ENCODE measurements around the gene NUDT8.
A peak's percentile ranks its signal among the peaks of the same experiment; 100 is the strongest.
"Not testable (repeated sequence)": the region's sequence is repeated elsewhere in the genome, so short reads cannot be mapped to it uniquely, and the experiment has no call there.

Gene NUDT8

DNA sequence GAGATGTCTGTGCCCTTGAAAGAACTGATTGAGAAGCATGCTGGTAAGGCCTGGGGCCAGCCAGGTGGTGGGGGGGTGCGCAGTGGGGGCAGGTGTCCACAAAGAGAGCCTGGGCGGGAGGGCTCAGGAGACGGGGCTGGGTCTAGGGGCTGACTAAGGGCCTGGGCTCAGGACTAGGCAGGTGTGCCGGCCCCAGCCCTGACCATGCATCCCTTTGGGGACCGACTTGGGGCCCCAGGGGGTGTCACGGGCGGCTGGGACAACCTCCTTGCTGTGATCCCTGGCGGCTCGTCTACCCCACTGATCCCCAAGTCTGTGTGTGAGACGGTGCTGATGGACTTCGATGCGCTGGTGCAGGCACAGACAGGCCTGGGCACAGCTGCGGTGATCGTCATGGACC is 18.6 kb downstream of the NUDT8 start:
- DNase-seq: no peak

DNA sequence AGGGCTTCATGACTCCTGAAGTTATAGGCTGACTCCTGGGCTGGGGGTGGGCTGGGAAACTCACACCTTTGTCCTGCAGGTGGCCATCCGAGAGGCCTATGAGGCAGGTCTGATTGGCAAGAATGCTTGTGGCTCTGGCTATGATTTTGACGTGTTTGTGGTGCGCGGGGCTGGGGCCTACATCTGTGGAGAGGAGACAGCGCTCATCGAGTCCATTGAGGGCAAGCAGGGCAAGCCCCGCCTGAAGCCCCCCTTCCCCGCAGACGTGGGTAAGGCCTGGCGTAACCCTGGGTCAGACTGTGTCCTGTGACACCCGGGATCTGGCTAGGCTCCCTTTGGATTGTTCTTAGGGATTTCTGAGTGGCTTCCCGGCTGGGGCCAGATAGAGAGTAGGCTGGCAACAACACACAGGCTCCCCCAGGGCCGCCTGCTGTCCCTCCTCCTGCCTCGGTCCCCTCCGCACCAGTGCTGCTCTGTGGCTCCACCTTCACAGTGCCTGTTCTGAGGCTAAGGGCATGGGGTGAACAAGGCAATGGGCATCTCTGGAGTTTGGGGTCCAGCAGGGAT is 19.4 kb downstream of the NUDT8 start:
- DNase-seq: no peak

DNA sequence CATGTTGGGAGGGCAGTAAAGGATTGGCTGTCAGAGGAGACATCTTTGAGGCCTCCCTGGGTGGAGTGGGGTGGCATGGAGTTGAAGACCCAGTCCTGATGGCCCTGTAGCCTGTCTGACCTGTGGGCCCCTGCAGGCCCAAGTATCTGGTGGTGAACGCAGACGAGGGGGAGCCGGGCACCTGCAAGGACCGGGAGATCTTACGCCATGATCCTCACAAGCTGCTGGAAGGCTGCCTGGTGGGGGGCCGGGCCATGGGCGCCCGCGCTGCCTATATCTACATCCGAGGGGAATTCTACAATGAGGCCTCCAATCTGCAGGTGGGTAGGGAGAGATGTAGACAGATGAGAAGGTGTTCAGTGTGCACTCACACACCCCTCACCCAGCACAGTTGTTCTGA is 20.4 kb downstream of the NUDT8 start:
- DNase-seq: no peak

- DNase-seq: no peak
Measured at GRCh38 chr11:67608486-67608885, 21.3 kb downstream of the NUDT8 start.

- DNase-seq: no peak
Measured at GRCh38 chr11:67607507-67607906, 22.2 kb downstream of the NUDT8 start.

GRCh38 chr11:67606492-67607295 is 23.0 kb downstream of the NUDT8 start, which contains the start of gene NDUFV1:
NDUFV1 (plus strand) TSS chr11:67606936; CDS start chr11:67607005, 69 bp downstream.
- DNase-seq: peak; percentile 98

- no peak for DNase-seq
Measured at GRCh38 chr11:67606093-67606491, 23.6 kb downstream of the NUDT8 start.

DNA sequence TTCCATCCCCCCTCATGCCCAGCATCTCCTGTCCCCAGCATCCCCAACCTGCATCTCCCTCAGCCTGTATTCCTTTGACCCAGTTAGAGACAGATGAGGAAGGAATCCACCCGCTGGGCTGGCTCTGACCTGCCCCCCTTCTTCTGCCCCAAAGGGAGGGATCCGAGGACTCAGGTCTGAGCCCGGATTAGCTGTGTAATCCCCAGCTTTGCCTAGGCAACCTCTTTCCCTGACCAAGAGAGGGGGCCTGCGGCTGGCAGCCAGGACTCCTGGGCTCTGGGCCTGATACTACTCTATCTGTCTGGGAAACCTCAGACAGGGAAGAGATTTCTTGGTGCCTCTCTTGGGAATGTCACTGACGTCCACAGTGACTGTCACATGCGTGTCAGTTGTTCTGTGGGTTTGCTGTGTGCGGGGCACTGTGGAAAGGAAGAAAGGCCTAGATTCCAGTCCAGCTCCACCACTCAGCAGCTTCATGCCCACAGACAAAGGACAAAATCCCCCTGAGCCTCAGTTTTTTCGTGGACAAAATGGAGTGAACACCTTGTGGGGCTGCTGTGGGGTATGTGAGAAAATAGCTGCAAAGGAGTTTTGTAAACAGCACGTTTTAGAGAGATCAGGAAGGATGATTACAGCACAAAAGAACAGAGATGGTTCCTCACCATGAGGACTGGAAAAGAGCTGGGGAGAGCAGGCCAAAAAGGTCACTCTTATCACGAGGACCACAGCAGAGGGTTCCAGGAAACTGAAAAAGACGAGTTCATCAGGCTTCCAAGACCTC is 24.3 kb downstream of the NUDT8 start:
- no peak for DNase-seq

DNA sequence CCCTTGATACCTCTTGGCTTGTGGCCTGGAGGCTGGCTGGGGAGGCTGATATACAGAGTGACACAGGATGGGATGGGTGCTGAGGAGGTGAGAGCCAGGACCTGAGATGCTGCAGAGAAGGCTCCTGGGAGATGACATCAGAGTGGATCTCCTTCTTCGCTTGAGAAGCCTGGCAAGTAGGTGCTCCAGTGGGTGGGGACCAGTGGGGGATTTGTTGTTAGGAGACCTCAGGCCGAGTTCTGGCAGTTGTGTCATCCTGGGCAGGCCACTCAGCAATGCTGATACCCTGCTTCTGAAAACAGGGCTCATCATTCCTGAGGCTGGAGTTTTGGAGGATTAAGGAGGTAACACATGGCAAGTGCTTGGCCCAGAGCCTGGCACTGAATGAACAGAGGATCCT is 24.9 kb downstream of the NUDT8 start:
- DNase-seq: no peak

- not testable (repeated sequence) for DNase-seq
Measured at GRCh38 chr11:67604119-67604518, 25.6 kb downstream of the NUDT8 start.

DNA sequence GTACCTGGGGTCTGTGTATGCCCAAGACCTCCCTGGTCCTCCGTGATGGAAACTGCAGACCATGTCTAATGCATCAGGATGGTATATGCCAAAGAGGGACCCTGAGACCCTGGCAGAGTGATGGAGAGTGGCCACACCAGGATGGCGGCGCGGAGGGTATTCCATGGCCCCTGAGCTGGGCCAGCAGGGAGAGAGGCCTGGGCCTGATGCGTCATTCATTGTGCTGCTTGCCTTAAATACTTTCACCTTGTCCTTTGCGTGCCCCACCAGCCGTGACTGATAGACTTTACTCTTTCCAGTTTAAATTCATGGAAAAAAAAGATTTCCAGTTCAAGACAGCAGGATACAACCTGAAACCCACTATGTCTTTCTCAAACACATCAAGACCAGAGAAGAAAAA is 28.6 kb downstream of the NUDT8 start:
- DNase-seq: no peak

- DNase-seq: no peak
Measured at GRCh38 chr11:67600324-67601029, 29.3 kb downstream of the NUDT8 start.

DNA sequence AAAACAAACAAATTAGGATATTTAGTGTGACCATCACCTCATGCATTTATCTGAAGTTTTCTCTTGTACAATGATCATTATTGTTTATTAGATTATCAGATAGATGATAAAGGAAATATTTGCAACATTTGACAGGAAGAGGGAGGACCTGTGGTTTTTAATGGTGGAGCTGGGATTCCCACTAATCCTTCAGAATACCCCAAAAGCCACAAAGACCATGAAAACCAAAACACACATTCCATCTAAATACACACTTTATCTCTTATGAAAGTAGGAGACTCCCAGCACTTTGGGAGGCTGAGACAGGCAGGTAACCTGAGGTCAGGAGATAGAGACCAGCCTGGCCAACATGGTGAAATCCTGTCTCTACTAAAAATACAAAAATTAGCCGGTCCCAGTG is 30.6 kb downstream of the NUDT8 start:
- no peak for DNase-seq

- not testable (repeated sequence) for DNase-seq
Measured at GRCh38 chr11:67597963-67598362, 31.8 kb downstream of the NUDT8 start.

DNA sequence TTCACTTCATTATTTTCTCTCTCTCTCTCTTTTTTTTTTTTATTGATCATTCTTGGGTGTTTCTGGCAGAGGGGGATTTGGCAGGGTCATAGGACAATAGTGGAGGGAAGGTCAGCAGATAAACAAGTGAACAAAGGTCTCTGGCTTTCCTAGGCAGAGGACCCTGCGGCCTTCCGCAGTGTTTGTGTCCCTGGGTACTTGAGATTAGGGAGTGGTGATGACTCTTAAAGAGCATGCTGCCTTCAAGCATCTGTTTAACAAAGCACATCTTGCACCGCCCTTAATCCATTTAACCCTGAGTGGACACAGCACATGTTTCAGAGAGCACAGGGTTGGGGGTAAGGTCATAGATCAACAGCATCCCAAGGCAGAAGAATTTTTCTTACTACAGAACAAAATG is 32.3 kb downstream of the NUDT8 start:
- DNase-seq: not testable (repeated sequence)

- no peak for DNase-seq
Measured at GRCh38 chr11:67596753-67597300, 32.9 kb downstream of the NUDT8 start.

DNA sequence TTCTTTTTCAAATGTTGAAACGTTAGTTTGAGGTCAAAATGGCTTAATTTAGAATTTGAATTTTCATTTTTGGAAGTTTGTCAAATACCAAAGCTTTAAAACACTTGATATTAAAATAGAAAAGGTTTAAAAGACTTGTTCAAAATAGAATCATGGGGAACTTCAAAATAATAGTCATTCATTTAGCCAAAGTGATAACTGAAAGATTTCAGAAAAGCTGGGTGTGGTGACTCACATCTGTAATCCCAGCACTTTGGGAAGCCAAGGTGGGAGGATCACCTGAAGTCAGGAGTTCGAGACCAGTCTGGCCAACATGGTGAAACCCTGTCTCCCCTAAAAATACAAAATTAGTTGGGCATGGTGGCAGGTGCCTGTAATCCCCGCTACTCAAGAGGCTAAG is 35.3 kb downstream of the NUDT8 start:
- DNase-seq: no peak

GRCh38 chr11:67593565-67593905 is 36.2 kb downstream of the NUDT8 start:
- DNase-seq: no peak

- DNase-seq: no peak
Measured at GRCh38 chr11:67592880-67593564, 36.7 kb downstream of the NUDT8 start.

- DNase-seq: not testable (repeated sequence)
Measured at GRCh38 chr11:67588899-67589415, 40.8 kb downstream of the NUDT8 start.

- DNase-seq: no peak
Measured at GRCh38 chr11:67588136-67588503, 41.6 kb downstream of the NUDT8 start.

DNA sequence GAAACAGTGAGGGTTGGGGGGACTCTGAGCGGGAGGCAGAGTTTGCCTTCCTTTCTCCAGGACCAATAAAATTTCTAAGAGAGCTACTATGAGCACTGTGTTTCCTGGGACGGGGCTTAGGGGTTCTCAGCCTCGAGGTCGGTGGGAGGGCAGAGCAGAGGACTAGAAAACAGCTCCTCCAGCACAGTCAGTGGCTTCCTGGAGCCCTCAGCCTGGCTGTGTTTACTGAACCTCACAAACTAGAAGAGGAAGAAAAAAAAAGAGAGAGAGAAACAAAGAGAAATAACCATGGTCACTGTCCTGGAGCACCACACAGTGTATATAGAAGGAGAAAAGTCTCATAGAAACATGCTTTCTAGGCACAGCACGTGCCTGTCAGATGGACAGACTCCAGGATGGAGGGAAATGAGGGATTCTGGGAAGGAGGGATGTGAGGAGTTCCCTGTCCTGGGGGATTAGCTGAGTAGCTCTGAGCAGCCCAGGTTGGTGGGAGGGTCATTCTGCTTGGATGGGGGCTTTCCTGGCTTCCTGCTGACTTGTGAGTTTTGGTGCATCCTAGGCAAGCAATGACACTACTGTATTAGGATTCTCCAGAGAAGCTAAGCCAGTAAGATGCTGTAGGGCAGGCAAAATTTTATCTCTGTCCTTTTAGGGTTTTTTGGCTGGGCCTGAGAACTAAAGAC is 43.0 kb downstream of the NUDT8 start:
- DNase-seq: no peak
